Fibroblast of peridontal ligament (primary cell): ENCODE data around the gene SF3A2.
A peak's percentile ranks its signal among the peaks of the same experiment; 100 is the strongest.

Experiments used
- DNase-seq: peaks from one replicate; pipeline ENCODE4 v3.0.0-alpha.2; 2010; ENCODE audit errors: extremely low read depth

The SF3A2 gene

GRCh38 chr19:2253106-2254063 lies 16.8 kb downstream of the SF3A2 start:
- DNase-seq = no peak

- no peak for DNase-seq
Observed at GRCh38 chr19:2254064-2254872, 17.6 kb downstream of the SF3A2 start.

- DNase-seq = no peak
Observed at GRCh38 chr19:2255112-2255845, 18.7 kb downstream of the SF3A2 start.

GRCh38 chr19:2255982-2256685 lies 19.5 kb downstream of the SF3A2 start, which contains the start of gene JSRP1:
TSS of gene JSRP1 (minus strand) at chr19:2256417. CDS start at chr19:2255314, 1,103 bp downstream.
- DNase-seq = no peak

GRCh38 chr19:2259336-2259735 lies 22.7 kb downstream of the SF3A2 start:
- DNase-seq = peak; percentile 41

GRCh38 chr19:2260341-2260805 lies 23.7 kb downstream of the SF3A2 start:
- peak; percentile 42 for DNase-seq

GRCh38 chr19:2261438-2262172 lies 25.0 kb downstream of the SF3A2 start:
- DNase-seq = no peak

GRCh38 chr19:2266183-2266993 lies 29.8 kb downstream of the SF3A2 start:
- peak; percentile 58 for DNase-seq

- DNase-seq = no peak
Observed at GRCh38 chr19:2268480-2268830, 31.8 kb downstream of the SF3A2 start.

GRCh38 chr19:2268861-2269243 lies 32.2 kb downstream of the SF3A2 start:
- no peak for DNase-seq

GRCh38 chr19:2269244-2270156 lies 32.9 kb downstream of the SF3A2 start:
- peak; percentile 94 for DNase-seq

GRCh38 chr19:2270157-2270422 lies 33.5 kb downstream of the SF3A2 start:
- DNase-seq = peak; percentile 24

GRCh38 chr19:2270423-2271233 lies 34.0 kb downstream of the SF3A2 start:
- DNase-seq = peak; percentile 84

GRCh38 chr19:2271234-2272103 lies 34.8 kb downstream of the SF3A2 start:
- peak; percentile 76 for DNase-seq

GRCh38 chr19:2273356-2274184 lies 36.9 kb downstream of the SF3A2 start:
- DNase-seq = peak; percentile 53

GRCh38 chr19:2274185-2274711 lies 37.6 kb downstream of the SF3A2 start:
- DNase-seq = no peak
